HG02884 (cell line): ENCODE results near the gene PDXK.

ENCODE experiments used
- ATAC-seq: cut with Tn5 transposase; IDR thresholded peaks from one replicate; pipeline ENCODE4 v1.9.1; 2021; ENCODE audit warnings: mild to moderate bottlenecking, moderate library complexity; ENCODE audit not compliant: unreplicated experiment

Gene PDXK

DNA sequence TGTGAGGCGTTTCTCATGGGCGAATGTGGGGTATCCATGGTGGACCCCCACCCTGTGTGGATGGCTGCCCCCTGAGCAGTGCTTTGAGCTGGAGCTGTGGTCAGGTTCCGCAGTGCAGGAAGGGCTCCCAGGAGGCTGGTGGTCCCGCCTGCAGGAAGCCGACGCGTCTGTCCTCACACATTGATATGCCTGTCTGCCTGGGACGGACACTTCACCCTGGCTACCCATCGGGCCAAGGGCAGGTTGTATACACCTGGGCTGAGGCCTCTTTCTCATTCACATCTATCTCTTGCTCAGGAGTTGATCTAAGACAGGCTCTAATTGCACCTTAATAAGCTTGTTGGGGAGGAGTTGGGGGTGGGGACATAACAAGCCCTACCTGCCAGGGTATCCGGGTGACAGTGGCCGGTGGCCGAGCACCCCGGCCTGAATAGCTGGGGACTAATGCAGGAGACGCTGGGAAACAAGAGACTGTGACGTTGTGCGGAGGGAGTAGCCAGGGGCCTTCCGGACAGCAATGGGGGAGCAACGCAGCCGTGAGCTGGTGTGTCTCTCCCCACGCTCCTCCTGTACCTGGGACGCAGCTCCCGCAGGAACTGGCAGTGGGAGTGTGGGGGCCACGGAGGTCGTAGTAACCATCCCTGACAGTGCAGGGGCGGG, 21.7 kb downstream of the PDXK start:
- no peak for ATAC-seq

DNA sequence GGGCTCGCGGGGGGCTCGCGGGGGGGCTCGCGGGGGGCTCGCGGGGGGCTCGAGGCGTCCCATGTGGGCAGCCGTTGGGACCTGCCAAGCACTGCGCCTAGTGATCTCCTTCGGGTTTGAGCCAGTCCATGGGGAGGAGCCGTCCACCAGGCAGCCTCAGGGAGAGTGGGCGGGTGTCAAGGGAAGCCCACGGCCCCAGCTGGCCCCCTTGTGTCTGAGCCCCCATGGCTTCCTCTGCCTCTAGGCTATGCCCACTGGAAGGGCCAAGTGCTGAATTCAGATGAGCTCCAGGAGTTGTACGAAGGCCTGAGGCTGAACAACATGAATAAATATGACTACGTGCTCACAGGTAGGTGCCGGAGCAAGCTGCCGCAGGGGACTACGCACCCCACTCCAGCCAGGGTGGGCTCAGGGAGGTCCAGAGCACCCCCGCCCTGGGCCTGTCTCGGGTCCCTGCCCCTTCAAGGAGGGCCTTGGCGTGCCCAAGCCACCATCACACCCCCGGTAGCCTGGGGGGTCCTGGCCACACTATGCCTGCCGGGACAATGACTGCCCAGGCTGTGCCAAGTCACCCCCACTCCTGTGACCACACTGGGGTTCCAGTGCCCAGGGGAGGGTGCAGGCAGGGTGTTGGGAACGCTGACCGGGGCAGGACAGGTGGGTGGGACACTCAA, 22.6 kb downstream of the PDXK start:
- ATAC-seq, result no peak

DNA sequence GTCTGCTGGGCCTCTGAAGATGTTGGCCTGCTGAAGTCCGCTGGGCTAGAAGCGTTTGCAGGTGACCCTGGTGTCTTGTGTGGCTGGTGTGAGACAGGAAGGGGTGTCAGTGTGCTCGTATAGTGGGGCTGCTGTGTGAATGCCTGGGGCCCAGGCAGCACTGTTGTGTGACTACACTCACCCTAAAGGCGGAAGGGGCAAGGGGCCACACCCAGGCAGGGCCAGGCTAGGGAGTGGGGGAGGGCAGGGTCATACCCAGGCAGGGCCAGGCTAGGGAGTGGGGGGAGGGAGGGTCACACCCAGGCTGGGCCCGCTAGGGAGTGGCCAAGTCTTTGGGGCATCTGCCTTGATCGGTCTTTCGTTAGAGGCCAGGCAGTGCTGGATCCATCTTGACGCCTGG, 25.0 kb downstream of the PDXK start:
- ATAC-seq, result no peak

DNA sequence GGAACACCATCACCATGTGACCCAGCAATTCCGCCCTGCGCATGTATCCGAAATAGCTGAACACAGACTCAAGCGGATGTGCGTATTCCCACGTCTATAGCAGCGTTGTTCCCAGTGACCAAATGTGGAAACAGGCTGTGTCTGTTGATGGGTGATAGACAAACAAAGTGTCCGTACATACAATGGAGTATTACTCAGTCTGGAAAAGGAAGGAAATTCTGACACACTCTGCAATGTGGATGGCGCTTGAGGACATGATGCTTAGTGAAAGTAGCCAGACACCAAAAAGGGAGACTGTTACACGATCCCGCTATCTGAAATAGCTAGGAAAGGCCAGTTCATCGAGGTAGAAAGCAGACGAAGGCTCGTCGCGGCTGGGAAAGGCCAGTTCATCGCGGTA, 25.8 kb downstream of the PDXK start:
- ATAC-seq, result no peak

DNA sequence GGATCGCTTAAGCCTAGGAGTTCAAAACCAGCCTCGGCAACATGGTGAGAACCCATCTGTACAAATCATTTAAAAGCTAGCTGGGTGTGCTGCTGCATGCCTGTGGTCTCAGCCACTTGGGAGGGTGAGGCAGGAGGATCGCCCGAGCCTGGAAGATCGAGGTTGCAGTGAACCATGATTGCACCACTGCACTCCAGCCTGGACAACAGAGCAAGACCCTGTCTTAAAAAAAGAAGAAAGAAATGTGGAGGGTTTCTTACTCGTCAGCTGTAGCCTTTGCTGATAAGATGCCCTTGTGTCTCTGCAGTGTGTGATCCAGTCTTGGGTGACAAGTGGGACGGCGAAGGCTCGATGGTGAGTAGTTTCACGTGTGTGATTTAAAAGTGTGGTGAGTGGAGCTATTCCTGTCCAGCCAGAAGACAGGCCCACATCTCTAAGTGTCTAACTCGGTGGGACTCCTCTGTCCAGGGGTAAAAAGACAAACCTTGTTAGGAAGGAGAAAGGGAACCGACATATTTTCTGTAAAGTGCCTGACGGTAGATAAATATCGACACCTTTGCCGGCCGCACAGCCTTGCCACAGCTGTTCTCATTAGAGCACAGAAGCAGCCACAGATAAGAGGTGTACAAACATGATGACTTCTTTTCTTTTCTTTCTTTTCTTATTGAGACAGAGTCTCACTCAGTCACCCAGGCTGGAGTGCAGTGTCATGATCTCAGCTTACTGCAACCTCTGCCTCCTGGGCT, 27.0 kb downstream of the PDXK start:
- ATAC-seq, result no peak

DNA sequence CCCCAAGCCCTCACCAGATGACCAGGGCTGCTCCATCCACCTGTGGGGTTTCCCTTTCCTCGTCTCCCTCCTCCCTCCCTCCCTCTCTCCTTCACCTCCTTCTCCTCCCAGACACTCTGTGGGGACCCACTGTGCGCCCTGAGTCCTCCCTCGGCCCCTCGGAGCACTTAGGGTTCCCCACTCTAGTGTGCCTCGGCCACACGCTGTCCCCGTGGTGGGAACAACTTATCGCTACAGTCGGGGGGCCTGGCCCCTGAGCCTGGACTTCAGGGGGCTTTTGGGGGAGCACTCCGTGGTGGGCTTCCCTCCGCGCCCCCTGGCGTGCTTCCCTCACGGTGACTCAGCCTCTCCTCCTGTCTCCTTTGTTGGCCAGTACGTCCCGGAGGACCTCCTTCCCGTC, 29.7 kb downstream of the PDXK start:
- no peak for ATAC-seq

DNA sequence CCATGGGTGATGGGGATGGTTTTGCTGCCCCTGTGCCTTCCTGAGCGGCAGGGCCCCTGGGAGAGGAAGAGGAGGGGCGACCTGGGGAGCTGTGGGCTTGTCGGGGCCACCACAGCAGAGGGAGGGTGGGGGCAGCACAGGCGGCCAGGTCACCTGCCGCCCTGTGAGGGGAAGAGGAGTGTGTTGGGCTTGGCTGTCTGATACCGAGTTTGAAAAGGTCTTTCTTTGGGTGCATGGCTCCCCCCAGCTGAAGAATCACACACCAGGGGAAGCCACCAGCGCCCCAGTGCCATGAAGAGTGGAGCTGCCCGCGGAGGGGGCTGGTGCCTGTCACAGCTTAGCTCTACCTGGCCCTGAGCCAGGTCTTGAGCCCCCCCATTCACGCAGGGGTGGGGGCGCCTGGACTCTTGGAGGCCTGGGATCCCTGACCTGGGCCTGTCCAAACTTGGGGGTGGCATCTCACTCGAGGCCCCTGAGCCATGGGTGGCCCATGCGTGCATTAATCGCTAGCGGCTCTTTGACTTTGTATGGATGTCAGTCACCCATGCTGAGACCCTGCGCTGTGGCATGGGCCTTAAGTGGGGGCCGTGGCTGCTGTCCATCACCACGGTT, 30.8 kb downstream of the PDXK start:
- no peak for ATAC-seq

DNA sequence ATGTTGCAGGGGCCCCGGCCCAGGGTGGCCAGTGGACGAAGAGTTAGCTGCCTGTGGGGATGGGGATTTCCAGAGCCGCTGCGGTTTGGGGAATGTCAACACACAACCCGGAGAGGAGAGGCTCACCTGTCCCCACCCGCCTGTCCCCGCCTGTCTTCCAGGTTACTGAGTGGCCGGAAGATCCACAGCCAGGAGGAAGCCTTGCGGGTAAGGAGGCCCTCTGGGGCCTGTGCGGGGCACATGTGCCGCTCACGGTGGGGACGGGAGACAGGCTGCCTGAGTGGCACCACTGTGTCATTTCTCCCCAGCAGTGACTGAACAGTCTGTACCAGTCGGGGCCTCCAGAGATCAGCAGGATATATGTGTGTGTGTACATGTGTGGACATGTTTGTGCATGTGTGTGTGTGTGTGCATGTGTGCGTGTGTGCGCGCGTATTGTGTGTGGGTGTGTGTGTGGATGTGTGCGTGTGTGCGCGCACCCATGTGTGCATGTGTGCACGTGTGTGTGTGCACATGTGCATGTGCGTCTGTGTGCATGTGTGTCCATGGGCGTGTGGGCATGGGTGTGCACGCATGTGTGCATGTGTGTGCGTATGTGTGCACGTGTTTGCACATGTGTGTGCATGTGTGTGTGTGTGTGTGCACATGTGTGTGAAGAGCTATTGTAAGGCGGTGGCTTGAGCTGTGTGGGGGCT, 31.6 kb downstream of the PDXK start:
- ATAC-seq, result no peak

DNA sequence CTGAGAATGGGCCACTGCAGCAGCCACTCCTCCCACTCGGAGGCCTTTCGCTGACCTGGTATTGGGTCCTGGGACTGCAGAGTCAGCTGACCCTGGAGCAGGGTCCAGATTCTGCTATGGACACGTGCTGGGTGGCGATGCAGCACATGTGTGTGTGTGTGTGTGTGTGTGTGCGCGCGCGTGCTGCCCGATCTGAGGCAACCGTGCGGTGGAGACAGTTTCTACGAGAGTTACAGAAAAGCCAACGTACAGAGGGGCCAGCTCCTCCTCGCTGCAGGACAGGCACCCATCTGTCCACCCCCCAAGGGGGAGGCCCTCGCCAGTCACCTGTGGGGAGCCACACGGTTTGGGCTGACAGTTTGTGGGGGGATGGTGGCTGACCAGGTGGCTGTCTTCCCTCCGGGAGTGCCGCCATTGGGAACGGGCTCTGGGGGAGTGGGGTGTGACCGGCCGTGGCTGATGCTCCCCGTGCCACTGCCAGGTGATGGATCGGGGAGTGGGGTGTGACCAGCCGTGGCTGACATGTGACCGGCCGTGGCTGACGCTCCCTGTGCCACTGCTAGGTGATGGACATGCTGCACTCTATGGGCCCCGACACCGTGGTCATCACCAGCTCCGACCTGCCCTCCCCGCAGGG, 33.1 kb downstream of the PDXK start:
- no peak for ATAC-seq

DNA sequence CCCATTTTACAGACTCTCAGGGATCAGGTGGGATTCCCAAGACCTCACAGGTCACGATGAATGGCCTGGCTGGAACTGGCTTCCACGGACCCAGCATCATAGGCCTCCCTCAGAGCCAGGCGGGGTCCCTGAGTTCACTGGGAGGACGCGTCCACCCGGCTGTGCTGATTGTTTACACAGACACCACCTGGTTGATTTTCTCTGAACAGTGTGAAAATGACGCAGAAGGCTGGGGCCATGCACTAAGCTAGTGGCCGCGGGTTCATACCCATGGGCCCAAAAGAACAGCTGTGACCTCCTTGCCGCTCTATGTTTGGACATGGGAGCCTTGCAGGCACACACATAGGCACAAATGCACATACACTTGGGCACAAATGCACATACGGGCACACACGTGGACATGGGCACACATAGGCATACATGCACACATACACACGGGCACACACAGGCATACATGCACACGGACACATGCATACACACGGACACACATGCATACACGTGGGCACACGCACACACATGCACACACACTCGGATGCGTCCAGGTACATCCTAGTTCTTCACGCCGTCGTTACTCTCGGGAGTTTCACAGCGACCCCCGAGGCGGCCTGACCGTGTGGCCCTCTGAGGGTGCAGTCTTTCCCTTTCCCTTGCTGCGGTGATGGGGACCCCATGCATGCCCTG, 34.0 kb downstream of the PDXK start:
- ATAC-seq, result no peak

DNA sequence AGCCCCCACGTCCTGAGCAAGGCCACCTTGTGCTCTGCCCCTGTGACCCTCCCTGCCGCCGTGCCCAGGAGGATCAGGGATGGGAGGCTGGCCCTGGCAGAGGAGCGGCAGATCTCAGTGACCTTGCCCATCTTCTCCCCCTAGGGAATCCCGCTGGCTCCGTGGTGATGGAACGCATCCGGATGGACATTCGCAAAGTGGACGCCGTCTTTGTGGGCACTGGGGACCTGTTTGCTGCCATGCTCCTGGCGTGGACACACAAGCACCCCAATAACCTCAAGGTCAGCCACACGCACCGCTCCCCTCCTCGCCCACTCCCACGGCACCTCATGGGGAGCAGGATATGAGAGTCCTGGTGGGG, 34.5 kb downstream of the PDXK start:
- ATAC-seq, result no peak

DNA sequence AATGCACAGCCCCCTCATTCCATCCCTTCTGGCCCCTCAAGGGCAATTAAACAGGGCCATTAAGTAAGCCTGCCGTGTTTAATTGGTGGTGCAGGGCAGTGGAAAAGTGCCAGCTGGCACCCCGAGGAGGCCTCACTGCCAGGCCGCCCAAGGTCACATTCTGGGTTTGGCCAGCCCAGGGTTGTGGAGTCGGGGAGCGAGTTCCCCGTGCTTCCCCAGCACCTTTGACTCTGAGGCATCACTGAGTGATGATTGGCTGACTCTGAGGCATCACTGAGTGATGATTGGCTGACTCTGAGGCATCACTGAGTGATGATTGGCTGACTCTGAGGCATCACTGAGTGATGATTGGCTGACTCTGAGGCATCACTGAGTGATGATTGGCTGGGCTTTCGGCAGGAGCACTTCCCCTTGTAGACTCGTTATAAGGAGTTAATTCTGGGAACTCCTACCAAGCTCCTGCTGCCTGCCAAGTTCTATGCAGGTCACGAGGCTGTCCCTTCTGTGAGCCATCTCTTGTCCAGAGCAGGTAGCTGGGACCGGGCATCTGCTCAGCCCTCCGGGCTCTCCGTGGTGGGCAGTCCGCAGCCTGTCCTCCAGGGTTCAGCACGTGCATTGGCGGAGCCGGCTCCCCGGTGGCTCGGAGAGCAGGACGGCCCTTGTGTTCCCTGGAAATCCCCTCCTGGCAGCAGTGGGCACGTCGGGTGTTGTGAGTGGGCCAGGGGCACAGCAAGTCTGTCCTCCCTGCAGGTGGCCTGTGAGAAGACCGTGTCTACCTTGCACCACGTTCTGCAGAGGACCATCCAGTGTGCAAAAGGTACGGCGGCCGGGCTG, 36.2 kb downstream of the PDXK start:
- no peak for ATAC-seq

DNA sequence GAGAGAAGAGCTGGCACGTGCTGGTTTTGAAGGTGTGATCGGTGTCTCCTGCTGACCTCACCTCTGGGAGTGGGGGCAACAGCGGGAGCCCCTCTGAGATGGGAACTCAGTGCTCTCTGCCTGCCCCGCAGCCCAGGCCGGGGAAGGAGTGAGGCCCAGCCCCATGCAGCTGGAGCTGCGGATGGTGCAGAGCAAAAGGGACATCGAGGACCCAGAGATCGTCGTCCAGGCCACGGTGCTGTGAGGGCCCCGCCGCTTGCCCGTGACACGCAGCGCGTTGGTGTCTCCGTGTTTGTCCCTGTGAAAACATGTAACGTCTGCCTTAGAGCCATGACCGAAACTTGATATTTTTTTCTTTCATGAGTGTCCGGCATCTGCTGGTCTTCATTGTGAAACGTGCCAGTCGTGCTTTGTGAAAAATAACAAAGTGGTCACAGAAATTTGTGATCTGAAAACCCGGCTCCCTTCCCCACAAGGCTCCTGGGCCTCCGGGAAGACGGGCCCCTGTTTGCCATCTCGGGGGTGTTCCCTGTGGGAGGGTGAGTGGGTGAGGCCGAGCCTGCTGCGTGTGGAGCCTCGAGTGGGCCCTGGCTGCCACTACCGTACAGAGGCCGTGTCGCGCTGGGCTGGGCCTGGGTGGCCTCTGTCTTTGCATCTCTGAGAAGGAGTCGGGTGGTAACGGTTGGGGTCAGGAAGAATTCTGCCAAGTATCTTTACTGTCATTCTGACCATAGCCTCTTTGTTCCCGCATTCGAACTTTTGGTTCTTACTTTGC, 37.1 kb downstream of the PDXK start:
- no peak for ATAC-seq

DNA sequence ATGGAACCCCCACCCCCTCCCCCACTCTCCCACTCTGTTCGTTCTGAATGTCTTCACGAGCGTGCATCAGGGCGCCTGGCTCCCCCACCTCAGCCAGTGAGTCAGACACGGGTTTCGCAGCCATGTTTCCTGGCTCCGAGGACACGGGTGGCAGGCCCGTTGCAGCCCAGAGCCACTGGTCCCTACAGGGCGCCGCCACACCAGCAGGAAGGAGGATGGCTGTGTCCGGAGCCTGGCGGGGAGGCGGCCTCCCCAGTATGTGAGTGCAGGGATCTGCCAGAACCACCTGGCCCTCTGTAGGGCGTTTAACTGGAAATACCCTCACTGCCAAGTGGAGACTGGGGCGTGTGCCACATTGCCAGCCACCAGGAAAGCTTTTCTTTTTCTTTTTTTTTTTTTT, 38.7 kb downstream of the PDXK start:
- no peak for ATAC-seq

DNA sequence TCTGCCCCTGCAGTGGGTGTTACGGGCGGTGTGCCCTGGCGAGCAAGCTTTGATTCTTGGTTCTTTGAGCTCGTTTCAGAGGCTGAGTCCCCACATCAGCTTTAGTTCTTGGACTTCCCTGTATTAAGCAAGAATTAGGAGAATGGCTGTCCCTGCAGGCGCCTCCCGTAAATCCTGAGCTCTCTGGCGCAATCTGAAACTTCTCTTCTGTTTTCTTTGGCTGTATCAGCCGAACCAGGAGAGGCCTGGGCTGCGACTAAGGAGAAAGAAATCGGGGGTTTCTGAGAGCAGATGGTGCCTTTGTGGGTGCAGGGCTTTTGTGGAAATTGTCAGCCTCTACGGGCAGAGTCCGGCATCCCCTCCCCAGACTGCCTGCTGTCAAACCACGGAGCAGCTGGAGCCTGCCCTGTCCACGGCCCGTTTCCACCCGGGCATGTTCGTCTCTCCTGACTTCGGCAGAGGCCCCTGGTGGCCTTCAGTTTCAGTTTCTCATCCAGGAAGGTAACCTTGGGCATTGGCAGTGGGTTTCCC, 39.2 kb downstream of the PDXK start:
- no peak for ATAC-seq

DNA sequence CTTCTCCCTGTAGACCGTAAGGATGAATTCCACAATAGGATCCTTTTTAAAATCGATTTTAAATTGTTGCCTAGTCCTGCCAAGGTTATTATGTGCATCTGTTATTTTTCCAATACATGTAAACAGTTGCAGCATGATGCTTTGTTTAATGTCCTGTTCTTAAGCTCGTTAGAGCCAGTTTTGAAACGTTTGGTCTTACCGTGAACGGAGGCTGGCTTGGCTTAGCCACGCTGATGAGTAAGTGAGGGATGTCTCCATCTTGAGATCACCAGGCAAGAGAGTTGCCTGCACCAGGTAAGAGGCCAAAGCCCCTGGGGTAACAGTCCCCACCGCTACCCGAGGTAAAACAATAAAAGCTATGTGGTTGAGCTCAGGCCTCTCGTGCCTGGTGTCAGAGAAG, 39.9 kb downstream of the PDXK start:
- ATAC-seq, result no peak

DNA sequence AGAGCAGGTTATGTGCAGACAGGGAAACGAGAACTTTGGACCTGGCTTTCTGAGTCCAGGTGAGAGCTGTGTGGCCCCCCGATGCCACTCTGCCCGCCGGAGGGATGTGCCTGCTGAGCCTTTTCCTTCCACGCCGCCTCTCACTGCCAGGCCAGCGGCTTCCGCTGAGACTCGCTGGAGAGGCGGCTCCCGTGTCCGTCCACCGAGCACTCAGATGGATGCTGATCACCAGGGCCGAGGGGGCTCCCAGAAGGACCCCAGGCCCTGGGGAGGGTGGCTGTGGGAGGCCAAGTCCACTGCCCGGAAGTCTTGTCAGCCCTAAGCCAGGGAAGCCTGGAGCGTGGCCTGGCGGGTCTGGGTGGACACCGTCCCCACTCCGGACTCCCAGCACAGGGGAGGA, 40.7 kb downstream of the PDXK start:
- no peak for ATAC-seq

DNA sequence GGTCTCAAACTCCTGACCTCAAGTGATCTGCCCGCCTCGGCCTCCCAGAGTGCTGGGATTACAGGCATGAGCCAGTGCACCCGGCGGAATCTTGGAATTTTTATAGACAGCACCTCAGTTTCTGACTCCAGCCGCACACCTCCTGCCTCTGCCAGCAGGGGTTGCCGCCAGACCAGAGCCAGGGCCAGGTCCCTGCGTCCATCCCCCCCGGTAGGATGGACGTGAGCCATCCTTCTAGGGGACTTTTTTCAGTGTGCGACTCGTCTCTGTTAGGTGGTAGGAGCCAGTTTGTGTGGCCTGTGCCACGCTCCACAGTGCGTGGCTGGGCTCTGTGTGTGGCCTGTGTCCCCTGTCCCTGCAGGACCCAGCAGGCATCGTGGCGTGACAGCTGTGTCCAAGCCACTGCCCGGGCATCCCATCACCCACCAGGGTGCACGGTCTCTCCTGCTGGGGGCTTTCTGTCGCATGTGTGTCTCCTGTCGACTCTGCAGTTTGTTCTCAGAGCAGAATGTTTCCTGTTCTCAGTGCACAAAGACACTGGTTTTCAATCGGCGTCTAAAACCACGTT, 41.5 kb downstream of the PDXK start:
- no peak for ATAC-seq
